Stimulated activated naive CD8-positive, alpha-beta T cell treated with anti-CD3 and anti-CD28 coated beads, Interleukin-15, amount 100 ng/mL, for 72 hours (primary cell): ENCODE data around the gene SLC18B1.
A peak's percentile ranks its signal among the peaks of the same experiment; 100 is the strongest.

Experiments used
- ATAC-seq: fragments of 150-1000 bp; cut with Tn5 transposase; 2 replicates; pipeline ENCODE4 v1.10.0; 2021; ENCODE audit warnings: mild to moderate bottlenecking, moderate library complexity
- DNase-seq, 2 donors: peaks; one replicate each; pipeline ENCODE4 v3.0.0; 2021 to 2022
- H3K27ac Mint-ChIP-seq, 2 donors: one replicate each; pipeline ENCODE4 v1.8.0; 2022; ENCODE audit warnings: mild to moderate bottlenecking in 2 of 2, mixed read lengths in 2 of 2, moderate library complexity in 2 of 2
- H3K27me3 Mint-ChIP-seq: one replicate; pipeline ENCODE4 v1.8.0; 2022; ENCODE audit warnings: mixed read lengths
- H3K4me1 Mint-ChIP-seq: one replicate; pipeline ENCODE4 v1.8.0; 2022; ENCODE audit warnings: mild to moderate bottlenecking, mixed read lengths
- H3K4me3 Mint-ChIP-seq, 2 donors: one replicate each; pipeline ENCODE4 v1.8.0; 2022; ENCODE audit warnings: mild to moderate bottlenecking in 2 of 2, mixed read lengths in 2 of 2, moderate library complexity in 1 of 2
- H3K9me3 Mint-ChIP-seq, 2 donors: one replicate each; pipeline ENCODE4 v1.8.0; 2022; ENCODE audit warnings: mixed read lengths in 2 of 2

SLC18B1 gene

DNA sequence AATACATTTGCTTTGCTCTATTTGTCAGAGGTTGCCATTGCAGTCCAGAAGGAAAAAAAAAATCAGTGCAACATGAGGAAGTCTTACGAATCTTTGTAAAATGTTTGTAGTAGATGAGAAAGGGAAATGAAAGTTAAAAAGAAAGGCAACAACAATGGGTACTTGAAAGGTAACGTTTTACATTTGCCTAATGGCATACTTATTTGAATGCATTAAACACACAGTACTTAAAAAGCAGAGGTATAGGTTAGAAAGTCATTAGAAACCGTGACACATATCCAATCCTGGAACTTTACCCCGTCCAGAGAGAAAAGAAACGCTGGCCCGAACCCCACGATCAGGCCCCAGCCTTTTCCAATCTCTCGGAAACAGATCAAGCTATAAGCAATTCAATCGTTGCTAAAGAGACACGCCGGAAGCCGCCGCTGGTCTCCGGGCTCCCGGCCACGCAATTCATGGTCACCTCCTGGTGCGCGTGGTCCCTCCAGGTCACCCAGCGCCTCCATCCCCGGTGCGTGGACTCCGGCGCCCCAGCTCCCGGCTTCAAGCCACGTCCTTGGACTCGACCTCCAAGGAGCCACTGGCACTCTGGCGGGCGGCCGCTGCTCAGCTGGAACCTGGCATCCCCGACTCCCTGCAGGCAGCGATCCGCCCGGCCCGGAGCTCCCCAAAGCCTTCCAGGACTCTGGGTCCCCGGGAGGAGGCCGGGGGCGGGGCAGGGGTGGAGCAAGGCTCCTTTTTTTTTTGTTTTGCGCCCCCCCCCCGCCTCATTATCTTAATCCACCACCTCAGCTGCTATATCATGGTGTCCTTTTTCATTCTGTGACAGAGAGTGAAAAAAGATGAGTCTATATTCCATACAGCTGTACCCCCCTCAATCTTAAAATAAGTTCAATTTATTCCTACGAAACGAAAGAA, at the start of gene SLC18B1:
SLC18B1 (minus strand) TSS at position 687 of the 918 bp plus-strand sequence; CDS start at position 506, 181 bp downstream.
- Mint-ChIP-seq H3K27ac (peak within 1 kb of the TSS in 1 of 2 donors; percentile 61), H3K9me3 (no peaks in the 10 kb centered on the region), H3K27me3 (no peaks in the 10 kb centered on the region), H3K4me3 (peak within 1 kb of the TSS in 1 of 2 donors; percentile 62), H3K4me1 (peaks cover 25% of the 10 kb centered on the region)
- ATAC-seq (peak; percentile 74), DNase-seq (peak; percentile 45 to 47)

DNA sequence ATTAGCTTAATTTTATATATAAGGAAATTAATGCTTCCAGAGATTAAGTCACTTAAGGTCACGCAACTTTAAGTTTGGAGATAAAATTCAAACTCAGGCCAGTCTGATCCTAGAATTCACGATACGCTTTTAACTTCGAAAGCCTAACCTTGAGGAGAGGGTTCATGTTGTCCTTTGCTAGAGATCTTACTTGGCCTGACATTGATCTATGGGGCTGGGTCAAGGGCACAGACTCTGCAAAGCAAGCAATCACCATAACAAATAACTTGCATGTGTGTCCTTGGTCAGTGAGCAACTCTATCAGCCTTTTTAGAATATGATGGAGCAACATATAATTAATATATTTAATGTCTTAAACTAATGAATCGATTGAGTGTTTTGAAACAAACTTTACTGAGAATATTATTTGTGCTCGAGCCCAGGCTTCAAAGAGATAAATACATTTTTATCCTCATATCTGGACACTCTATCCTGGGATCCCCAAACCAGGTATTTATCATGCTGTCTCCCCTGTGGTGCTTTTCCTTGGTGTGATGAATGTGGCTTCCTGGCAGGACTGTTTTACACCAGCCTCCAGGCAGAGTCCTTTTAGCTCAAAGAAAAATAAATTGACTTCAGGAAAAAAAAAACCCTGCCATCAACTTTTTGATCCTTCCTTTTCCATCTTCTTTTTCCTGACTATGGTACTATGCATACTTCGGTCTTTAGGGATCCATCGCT, 45.0 kb upstream of the SLC18B1 start:
- no peaks in the 10 kb centered on the region for H3K4me1 Mint-ChIP-seq
- DNase-seq: no peak
- no peak for ATAC-seq
- H3K4me3 Mint-ChIP-seq: no peak overlapping the region
- no peaks in the 10 kb centered on the region for H3K27me3 Mint-ChIP-seq
- H3K9me3 Mint-ChIP-seq: no peaks in the 10 kb centered on the region
- H3K27ac Mint-ChIP-seq: no peak overlapping the region

DNA sequence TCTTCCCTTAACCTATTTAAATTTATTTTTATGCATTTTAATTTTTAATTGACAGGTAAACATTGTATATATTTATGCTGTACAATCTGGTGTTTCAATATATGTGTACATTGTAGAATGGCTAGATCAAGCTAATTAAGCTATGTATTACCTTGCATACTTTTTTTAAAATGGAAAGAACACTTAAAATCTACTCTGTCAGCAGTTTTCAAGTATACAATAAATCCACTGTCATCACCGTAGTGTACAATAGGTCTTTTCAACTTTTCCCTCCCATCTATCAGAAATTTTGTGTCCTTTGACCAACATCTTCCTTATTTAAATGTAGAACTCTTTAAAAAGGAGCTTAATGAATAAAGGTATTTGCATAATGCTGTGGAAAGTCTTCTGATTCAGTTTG, 43.5 kb upstream of the SLC18B1 start:
- ATAC-seq (no peak), DNase-seq (no peak)
- no peaks in the 10 kb centered on the region for H3K4me1 Mint-ChIP-seq
- no peak overlapping the region for H3K4me3 Mint-ChIP-seq
- H3K27me3 Mint-ChIP-seq: no peaks in the 10 kb centered on the region
- no peak overlapping the region for H3K27ac Mint-ChIP-seq
- no peaks in the 10 kb centered on the region for H3K9me3 Mint-ChIP-seq

DNA sequence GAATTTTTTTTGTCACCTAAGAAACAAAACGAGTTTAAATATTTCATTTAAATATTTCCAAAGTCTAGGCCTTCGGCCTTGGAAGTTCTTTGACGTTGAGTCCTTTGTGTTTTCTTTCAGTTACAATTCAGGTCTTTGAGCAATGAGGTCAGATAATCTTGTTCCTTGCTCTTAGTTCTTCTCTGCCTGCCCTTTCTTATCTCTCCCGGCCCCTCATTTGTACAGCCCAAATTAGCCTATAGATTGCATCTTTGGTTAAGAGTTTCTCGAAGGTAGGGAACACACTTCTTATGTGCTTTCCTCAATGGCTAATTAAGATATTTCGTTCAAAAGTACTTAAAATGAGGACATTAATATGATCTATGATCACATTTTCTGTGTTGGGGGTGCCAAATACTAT, 34.5 kb upstream of the SLC18B1 start:
- Mint-ChIP-seq H3K4me3 (no peak overlapping the region), H3K9me3 (peaks cover 0 to 7% of the 10 kb centered on the region in 2 donors), H3K27ac (no peak overlapping the region), H3K27me3 (no peaks in the 10 kb centered on the region), H3K4me1 (no peaks in the 10 kb centered on the region)
- no peak for DNase-seq
- ATAC-seq: no peak

DNA sequence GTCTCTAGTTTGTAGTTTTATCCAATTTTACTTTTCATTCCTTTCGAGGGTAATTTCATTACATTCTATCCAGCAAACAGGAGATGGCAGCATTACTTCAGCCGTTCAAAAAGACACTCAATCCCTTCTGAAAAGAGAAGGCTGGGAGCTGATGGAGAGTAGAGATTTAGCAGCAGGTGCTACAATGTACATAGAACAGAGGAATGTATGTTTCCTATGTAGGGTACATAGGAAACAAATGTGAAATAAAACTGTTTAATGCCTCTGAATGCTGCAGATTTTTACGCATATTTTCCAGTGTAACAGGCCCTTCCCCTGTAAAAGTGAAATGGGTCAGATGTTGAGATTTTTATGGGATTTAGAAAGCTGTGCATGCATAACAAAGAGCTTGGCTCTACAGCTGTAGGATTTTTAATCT, 31.9 kb upstream of the SLC18B1 start:
- no peak for ATAC-seq
- no peaks in the 10 kb centered on the region for H3K27me3 Mint-ChIP-seq
- peaks cover 0 to 1% of the 10 kb centered on the region in 2 donors for H3K9me3 Mint-ChIP-seq
- DNase-seq: no peak
- no peak overlapping the region for H3K27ac Mint-ChIP-seq
- no peaks in the 10 kb centered on the region for H3K4me1 Mint-ChIP-seq
- H3K4me3 Mint-ChIP-seq: no peak overlapping the region

DNA sequence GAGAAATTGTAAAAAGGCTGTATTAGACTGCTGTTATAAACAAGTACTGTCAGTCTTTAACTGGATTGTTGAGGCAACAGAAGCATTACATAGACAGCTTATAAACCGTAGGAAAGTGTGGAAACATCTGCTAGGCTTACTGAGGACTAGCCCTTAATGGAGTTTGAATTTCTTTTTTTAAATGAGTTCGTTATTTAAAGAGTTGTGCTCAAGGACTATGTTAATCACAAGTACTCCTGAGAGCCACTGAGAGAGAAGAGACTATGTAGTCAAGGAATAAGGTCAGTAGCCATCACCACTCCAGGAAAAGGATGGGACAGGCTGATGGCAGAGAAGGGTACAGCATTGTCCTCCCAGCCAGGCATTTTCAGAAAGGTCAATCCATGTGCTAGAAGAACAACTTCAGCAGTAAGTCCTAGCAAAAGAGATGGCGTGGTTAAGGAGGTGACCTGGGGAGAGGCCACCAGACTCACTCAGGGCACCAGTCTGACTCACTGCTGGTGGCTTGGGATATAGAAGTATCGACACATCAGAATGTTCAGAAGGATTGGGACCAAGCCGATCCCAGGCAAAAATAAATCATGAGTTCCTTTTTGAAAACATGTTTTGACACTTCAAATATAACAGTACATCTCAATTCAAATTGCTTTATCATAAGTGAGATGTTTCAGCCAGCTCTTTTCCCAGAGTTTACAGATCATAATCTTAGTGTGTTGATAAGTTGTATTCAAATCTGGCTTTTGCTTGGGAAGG, 22.4 kb upstream of the SLC18B1 start:
- Mint-ChIP-seq H3K27me3 (no peaks in the 10 kb centered on the region), H3K27ac (no peak overlapping the region), H3K9me3 (no peaks in the 10 kb centered on the region), H3K4me1 (peaks cover 57% of the 10 kb centered on the region), H3K4me3 (no peak overlapping the region)
- ATAC-seq: peak; percentile 46
- DNase-seq: no peak

DNA sequence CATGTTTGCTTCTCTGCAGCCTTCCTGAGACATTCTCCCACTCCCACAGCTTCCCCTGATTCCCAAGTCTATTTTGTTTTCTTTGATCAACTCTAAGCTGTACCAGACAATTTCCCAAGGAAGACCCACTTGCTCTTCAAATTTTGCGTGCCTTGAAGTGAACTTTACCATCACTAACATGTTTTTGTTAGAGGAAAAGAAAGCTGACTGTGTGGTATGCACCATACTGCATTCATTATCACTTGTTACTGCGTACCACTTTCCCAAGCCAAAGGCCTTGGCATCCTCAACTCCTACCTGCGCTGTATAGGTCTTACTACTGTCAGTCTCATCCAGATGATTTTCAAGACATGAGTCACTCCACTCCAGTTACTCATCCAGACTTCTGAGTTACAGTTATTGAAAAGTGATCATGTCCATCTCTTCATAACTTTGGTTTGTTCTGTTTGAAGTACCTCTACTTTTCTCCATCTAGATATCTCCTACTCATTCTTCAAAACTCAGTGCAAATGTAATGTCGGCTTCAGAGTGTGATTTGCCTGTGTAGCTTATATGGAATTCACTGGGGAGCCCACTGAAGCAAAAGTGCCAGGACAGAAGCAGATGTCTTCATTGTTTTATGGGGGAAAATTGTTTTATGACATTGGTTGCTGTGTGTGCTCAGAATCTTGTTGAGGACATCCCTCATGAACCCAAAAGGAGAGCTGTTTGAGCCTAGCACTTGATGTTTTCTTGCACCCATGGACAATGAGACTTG, 21.1 kb upstream of the SLC18B1 start:
- DNase-seq (no peak), ATAC-seq (no peak)
- H3K27ac Mint-ChIP-seq: peak overlapping the region; percentile 1 to 85
- H3K27me3 Mint-ChIP-seq: no peaks in the 10 kb centered on the region
- peaks cover 59% of the 10 kb centered on the region for H3K4me1 Mint-ChIP-seq
- H3K4me3 Mint-ChIP-seq: no peak overlapping the region
- no peaks in the 10 kb centered on the region for H3K9me3 Mint-ChIP-seq

DNA sequence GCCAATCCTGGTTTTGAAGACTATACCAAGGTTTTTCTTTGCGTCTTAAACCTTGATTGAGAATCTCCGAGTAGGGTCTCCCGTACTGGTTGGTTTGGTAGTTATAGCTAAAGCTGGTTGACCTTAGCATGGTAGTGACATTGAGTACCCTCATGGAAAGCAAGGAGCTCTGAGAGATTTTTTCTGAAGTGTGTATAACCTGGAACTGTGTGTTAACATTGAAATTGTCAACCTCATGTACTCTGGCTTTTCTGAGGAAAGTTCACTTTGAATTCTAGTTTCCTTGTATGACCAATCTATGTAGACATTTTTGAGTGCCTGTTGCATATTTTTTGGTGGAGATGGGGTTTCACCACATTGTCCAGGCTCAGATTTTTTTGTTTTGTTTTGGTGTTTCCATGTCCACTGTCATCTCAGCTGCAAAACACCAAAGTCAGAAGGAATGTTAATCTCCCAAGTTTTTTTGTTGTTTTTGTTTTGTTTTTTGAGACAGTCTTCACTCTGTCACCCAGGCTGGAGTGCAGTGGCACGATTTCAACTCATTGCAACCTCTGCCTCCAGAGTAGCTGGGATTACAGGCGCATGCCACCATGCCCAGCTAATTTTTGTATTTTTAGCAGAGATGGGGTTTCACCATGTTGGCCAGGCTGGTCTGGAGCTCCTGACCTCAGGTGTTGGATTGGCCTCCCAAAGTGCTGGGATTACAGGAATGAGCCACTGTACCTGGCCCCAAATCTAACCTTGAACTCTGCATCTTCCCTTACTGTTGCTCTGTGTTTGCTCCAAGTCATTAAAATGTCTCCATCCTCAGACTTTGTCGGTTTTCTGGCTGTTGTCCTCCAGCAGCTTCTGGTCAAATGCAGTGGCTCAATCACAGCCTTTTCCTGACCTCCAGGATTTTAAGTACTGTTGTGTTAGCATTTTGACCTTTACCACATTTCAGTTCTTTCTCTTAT, 20.2 kb upstream of the SLC18B1 start:
- Mint-ChIP-seq H3K27ac (peak overlapping the region; percentile 61 to 85), H3K4me3 (no peak overlapping the region), H3K9me3 (no peaks in the 10 kb centered on the region), H3K27me3 (no peaks in the 10 kb centered on the region), H3K4me1 (peaks cover 59% of the 10 kb centered on the region)
- DNase-seq (no peak), ATAC-seq (no peak)

DNA sequence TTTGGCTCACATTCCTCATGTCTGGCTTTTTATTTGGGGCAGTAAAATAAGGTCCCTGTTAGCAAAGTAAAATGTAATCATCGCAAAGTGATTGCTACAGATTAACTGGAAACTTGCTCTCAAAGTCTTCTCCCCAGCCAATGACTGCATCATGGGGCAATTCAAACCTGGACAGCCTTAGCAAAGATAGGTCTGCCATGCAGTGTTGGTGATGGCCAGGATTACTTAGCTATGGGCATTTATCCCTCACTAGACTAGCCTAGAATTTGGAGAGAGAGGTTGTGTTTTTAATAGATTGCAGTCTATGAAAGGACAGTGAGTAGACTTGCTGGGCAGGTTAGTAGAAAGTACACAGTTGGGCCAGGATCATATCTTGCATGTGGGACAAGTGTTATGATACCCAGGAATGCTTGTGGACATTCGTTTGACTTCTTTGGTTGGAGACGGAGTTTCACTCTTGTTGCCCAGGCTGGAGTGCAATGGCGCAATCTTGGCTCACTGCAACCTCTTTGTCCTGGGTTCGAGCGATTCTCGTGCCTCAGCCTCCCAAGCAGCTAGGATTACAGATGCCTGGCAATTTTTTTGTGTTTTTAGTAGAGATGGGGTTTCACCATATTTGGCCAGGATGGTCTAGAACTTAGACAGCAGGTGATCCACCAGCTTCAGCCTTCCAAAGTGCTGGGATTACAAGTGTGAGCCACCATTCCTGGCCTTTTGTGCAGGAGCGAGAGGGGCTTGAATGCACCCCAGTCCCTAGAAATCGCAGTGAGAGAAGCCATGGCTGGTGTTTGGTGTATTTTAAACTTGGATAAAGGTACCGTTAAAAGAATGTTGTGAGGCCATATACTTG, 19.3 kb upstream of the SLC18B1 start:
- Mint-ChIP-seq H3K27me3 (no peaks in the 10 kb centered on the region), H3K4me3 (peak overlapping the region; percentile 24 to 35), H3K27ac (peak overlapping the region; percentile 12 to 35), H3K9me3 (no peaks in the 10 kb centered on the region), H3K4me1 (peaks cover 57% of the 10 kb centered on the region)
- no peak for ATAC-seq
- DNase-seq: no peak

DNA sequence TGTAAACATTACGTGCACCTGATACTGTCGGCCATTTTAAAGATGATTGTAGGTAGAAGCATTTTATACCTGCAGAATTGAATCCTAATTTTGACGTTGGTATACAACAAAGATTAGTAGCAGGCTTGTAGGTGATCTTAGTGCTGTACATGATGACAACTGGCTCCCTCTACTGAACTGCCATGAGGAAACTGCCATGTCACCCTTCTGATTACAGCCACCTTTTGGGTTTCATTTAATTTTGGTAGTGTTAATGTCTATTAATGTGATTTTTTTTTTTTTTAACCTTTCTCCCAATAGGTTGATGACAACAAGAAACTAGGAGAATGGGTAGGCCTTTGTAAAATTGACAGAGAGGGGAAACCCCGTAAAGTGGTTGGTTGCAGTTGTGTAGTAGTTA, 18.2 kb upstream of the SLC18B1 start:
- H3K4me1 Mint-ChIP-seq: peaks cover 60% of the 10 kb centered on the region
- no peaks in the 10 kb centered on the region for H3K9me3 Mint-ChIP-seq
- no peaks in the 10 kb centered on the region for H3K27me3 Mint-ChIP-seq
- DNase-seq (no peak), ATAC-seq (no peak)
- peak overlapping the region; percentile 97 to 98 for H3K4me3 Mint-ChIP-seq
- H3K27ac Mint-ChIP-seq: peak overlapping the region; percentile 99 to 100

DNA sequence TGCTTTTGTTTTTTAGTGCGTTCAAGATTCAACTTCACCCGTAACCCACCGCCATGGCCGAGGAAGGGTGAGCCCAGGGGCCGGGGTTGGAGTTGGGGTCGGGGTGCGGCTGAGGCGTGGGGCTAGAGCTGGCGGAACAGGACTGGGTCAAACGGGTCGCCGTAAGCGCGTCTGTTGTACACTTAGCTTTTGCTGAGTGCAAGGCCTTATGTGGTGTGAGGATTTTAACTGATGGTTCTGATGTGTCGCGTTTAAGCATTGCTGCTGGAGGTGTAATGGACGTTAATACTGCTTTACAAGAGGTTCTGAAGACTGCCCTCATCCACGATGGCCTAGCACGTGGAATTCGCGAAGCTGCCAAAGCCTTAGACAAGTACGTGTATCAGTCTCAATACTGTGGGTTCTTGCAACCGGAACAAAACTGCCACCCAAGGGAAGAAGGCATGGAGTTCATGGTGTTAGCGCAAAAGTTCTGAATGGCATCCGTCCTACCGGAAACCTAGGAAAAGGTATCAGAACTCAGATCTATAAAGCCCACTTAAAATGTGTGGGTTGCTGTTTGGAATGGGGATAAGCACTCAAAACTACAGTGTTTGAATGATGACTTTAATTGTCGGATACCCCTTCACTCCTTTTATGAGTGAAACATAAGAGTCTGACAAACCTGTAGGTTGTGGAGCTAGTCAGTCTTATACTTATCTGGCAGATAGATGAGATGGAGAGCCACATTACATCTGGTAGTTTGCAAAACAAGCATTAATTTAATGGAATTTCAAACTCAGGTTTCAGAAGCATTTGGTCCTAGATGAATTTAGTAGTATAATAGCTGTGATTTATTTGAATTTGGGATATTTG, 16.5 kb upstream of the SLC18B1 start:
- H3K4me1 Mint-ChIP-seq: peaks cover 54% of the 10 kb centered on the region
- H3K9me3 Mint-ChIP-seq: no peaks in the 10 kb centered on the region
- no peak for DNase-seq

DNA sequence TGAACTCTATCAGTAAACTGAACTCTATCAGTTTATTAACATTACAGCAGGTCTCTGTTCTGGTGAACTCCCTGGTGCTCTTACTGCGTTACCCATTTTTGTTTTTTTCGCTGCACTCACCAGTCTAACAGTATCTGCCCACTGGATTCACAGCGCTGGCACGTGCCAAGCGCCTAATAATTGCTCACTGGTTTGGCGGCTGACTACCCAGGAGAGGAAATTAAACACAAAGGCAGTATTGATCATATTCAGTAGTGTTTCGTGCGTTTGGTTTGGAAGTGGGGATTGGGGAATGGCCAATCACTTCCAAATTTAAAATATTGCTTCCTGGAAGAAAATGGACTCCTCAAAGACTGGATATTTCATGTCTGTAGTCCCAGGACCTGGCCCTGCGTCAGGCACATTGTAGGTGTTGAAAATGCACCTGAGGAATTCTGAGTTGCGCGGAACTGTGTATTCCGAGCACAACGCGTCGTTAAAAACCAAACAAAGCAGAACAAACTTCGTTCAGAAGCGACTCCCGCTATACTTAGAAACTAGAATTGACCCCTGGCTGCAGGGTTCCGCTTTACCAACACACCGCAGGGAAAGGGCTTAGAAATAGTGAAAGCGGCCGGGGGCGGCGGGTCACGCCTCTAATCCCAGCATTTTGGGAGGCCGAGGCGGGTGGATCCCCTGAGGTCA, 14.9 kb upstream of the SLC18B1 start:
- H3K27ac Mint-ChIP-seq: peak overlapping the region; percentile 99 to 100
- ATAC-seq: peak; percentile 25
- H3K4me3 Mint-ChIP-seq: peak overlapping the region; percentile 97 to 98
- H3K4me1 Mint-ChIP-seq: peaks cover 38% of the 10 kb centered on the region
- H3K27me3 Mint-ChIP-seq: no peaks in the 10 kb centered on the region
- DNase-seq: peak in 1 of 2 donors; percentile 32
- no peaks in the 10 kb centered on the region for H3K9me3 Mint-ChIP-seq

More for the DNA sequence above, 16.5 kb upstream of the SLC18B1 start:
- peak overlapping the region; percentile 97 to 98 for H3K4me3 Mint-ChIP-seq
- H3K27me3 Mint-ChIP-seq: no peaks in the 10 kb centered on the region
- H3K27ac Mint-ChIP-seq: peak overlapping the region; percentile 99 to 100
- peak; percentile 29 for ATAC-seq
